H1 (cell line): ENCODE results near the gene GSTM2. TPM values are rescaled to one million over a fixed set of nuclear protein-coding genes. Genes with fewer than 3 reads are reported as not detected.

Experiments
- polyA plus RNA-seq, 7 experiments: library from polyadenylated mRNA; depleted of rRNA in 3 of 7; stranded (reverse) in 5 of 7; unstranded in 2 of 7; fragments of >200 nt in 5 of 7; fragments of 200-250 nt in 2 of 7; gene quantifications; 1 replicate in 5 of 7; 2 replicates in 1 of 7; 4 replicates in 1 of 7; pipeline versions ENCODE4 v1.2.1 to v1.2.3, GENCODE V29; 2011 to 2013; ENCODE audit warnings: missing spikeins in 2 of 7, mixed read lengths in 2 of 7
- total RNA-seq: library from RNA; stranded (reverse); fragmentation: NEBNext Ultra II Directional; extraction: Animal tissue kit (Norgen Biotek cat#: 25700); gene quantifications from 2 replicates; pipeline ENCODE4 v1.2.1, GENCODE V29; 2021

The GSTM2 gene
- total and polyA plus RNA-seq, 2 of the 8 experiments (the other 6 are each of a cell fraction or from before 2014, with no cell fraction given) = 9.6 to 23.1 TPM

Other genes with a start within 250 kb of the GSTM2 start
- gene PSMA5, start 241.6 kb upstream of the GSTM2 start, total RNA-seq = 147 and 166 TPM in 2 replicates
- 73.3 and 140 TPM in 2 replicates for gene PSMA5, start 241.6 kb upstream of the GSTM2 start, polyA plus RNA-seq (2011; rRNA removed)
- 1.5 and 1.7 TPM in 2 replicates for gene SYPL2, start 201.5 kb upstream of the GSTM2 start, total RNA-seq
- gene SYPL2, start 201.5 kb upstream of the GSTM2 start, polyA plus RNA-seq (2011; rRNA removed) = 1.5 and 1.6 TPM in 2 replicates
- 9.3 and 9.8 TPM in 2 replicates for gene ATXN7L2, start 184.2 kb upstream of the GSTM2 start, total RNA-seq
- 8.1 and 12.3 TPM in 2 replicates for gene ATXN7L2, start 184.2 kb upstream of the GSTM2 start, polyA plus RNA-seq (2011; rRNA removed)
- 3.6 and 4.3 TPM in 2 replicates for gene CYB561D1, start 174.0 kb upstream of the GSTM2 start, total RNA-seq
- gene CYB561D1, start 174.0 kb upstream of the GSTM2 start, polyA plus RNA-seq (2011; rRNA removed) = 3.8 and 6.8 TPM in 2 replicates
- 2.4 and 2.7 TPM in 2 replicates for gene AMIGO1, start 158.3 kb upstream of the GSTM2 start, total RNA-seq
- 1.5 and 2.4 TPM in 2 replicates for gene AMIGO1, start 158.3 kb upstream of the GSTM2 start, polyA plus RNA-seq (2011; rRNA removed)
- gene GPR61, start 128.2 kb upstream of the GSTM2 start, total RNA-seq = 0.15 and 0.41 TPM in 2 replicates
- 0.53 and 0.63 TPM in 2 replicates for gene GPR61, start 128.2 kb upstream of the GSTM2 start, polyA plus RNA-seq (2011; rRNA removed)
- gene GNAI3, start 119.4 kb upstream of the GSTM2 start, total RNA-seq = 9.2 and 9.8 TPM in 2 replicates
- gene GNAI3, start 119.4 kb upstream of the GSTM2 start, polyA plus RNA-seq (2011; rRNA removed) = 1.9 and 4.0 TPM in 2 replicates
- gene GNAT2, start 48.4 kb upstream of the GSTM2 start, total RNA-seq = not detected in 2 replicates
- gene GNAT2, start 48.4 kb upstream of the GSTM2 start, polyA plus RNA-seq (2011; rRNA removed) = 0.05 and 0.14 TPM in 2 replicates
- gene AMPD2, start 48.2 kb upstream of the GSTM2 start, total RNA-seq = 67.7 and 69.4 TPM in 2 replicates
- 37.2 and 52.8 TPM in 2 replicates for gene AMPD2, start 48.2 kb upstream of the GSTM2 start, polyA plus RNA-seq (2011; rRNA removed)
- gene GSTM4, start 12.0 kb upstream of the GSTM2 start, total RNA-seq = 11.3 and 18.7 TPM in 2 replicates
- 24.0 and 31.4 TPM in 2 replicates for gene GSTM4, start 12.0 kb upstream of the GSTM2 start, polyA plus RNA-seq (2011; rRNA removed)
- 16.5 and 16.7 TPM in 2 replicates for gene GSTM1, start 19.8 kb downstream of the GSTM2 start, total RNA-seq
- gene GSTM1, start 19.8 kb downstream of the GSTM2 start, polyA plus RNA-seq (2011; rRNA removed) = 38.8 and 42.5 TPM in 2 replicates
- 0.24 and 0.25 TPM in 2 replicates for gene GSTM5, start 44.2 kb downstream of the GSTM2 start, total RNA-seq
- gene GSTM5, start 44.2 kb downstream of the GSTM2 start, polyA plus RNA-seq (2011; rRNA removed) = 0.64 and 0.89 TPM in 2 replicates
- 2.2 and 4.3 TPM in 2 replicates for gene GSTM3, start 73.0 kb downstream of the GSTM2 start, total RNA-seq
- gene GSTM3, start 73.0 kb downstream of the GSTM2 start, polyA plus RNA-seq (2011; rRNA removed) = 3.0 and 5.1 TPM in 2 replicates
- not detected in 2 replicates for gene EPS8L3, start 95.9 kb downstream of the GSTM2 start, total RNA-seq
- gene EPS8L3, start 95.9 kb downstream of the GSTM2 start, polyA plus RNA-seq (2011; rRNA removed) = not detected in 2 replicates
- gene CSF1, start 242.8 kb downstream of the GSTM2 start, total RNA-seq = 2.0 and 3.3 TPM in 2 replicates
- gene CSF1, start 242.8 kb downstream of the GSTM2 start, polyA plus RNA-seq (2011; rRNA removed) = 4.2 and 5.4 TPM in 2 replicates